ENCODE data around the gene RBL2. TPM values are rescaled to one million over a fixed set of nuclear protein-coding genes. Genes with fewer than 3 reads are reported as not detected.

The RBL2 gene
- total RNA-seq, 4 donors from 2014 or later: 27.7 to 115 (median 64.0) TPM

GRCh38 chr16:53465606-53466280, 31.5 kb downstream of the RBL2 start:
- TF ChIP-seq, protein P1, sequence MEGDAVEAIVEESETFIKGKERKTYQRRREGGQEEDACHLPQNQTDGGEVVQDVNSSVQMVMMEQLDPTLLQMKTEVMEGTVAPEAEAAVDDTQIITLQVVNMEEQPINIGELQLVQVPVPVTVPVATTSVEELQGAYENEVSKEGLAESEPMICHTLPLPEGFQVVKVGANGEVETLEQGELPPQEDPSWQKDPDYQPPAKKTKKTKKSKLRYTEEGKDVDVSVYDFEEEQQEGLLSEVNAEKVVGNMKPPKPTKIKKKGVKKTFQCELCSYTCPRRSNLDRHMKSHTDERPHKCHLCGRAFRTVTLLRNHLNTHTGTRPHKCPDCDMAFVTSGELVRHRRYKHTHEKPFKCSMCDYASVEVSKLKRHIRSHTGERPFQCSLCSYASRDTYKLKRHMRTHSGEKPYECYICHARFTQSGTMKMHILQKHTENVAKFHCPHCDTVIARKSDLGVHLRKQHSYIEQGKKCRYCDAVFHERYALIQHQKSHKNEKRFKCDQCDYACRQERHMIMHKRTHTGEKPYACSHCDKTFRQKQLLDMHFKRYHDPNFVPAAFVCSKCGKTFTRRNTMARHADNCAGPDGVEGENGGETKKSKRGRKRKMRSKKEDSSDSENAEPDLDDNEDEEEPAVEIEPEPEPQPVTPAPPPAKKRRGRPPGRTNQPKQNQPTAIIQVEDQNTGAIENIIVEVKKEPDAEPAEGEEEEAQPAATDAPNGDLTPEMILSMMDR (IDR thresholded peaks at IDR 0.05): no peak
- TF ChIP-seq POLR2AphosphoS5 (IDR thresholded peaks at IDR 0.05) (no peak), POLR2A (IDR thresholded peaks at IDR 0.05) (no peak), EP300 (IDR thresholded peaks at IDR 0.05; ENCODE audit: low read depth) (no peak)
- in situ Hi-C loops (cut with MboI; ENCODE audit: low pct_ligation_motif_present in 1 of 4, low pct_unique_long_range_greater_than_20kb in 1 of 4, low sequenced_read_pairs in 3 of 4) (loop anchor here in 1 of 4 donors (25.0 kb wide), 1 partner anchor 228 kb away; no protein-coding TSS in a partner anchor), intact Hi-C loops (cut with DNase I; ENCODE audit: low total_unique reads) (no loop called here)
- peaks cover 0 to 78% (median 33%) of the 10 kb centered on the region in 4 donors for H3K36me3 ChIP-seq
- 34 to 68% methylated on average over 3 to 6 of the region's 6 CpGs for WGBS, 2 donors (ENCODE audit: low coverage in 1 of 2)
- no peaks in the 10 kb centered on the region for H3K27me3 ChIP-seq
- H3K27ac ChIP-seq: no peak overlapping the region
- H3K4me3 ChIP-seq: no peak overlapping the region
- no peaks in the 10 kb centered on the region for H3K9me3 ChIP-seq
- no peak for DNase-seq
- H3K4me1 ChIP-seq: no peaks in the 10 kb centered on the region

GRCh38 chr16:53476867-53477266, 42.6 kb downstream of the RBL2 start:
- no peak for TF ChIP-seq POLR2A (IDR thresholded peaks at IDR 0.05)
- TF ChIP-seq EP300 (IDR thresholded peaks at IDR 0.05; ENCODE audit: low read depth): no peak
- TF ChIP-seq POLR2AphosphoS5 (IDR thresholded peaks at IDR 0.05): no peak
- TF ChIP-seq, protein P1 (IDR thresholded peaks at IDR 0.05): no peak
- in situ Hi-C loops (cut with MboI; ENCODE audit: low pct_ligation_motif_present in 1 of 4, low pct_unique_long_range_greater_than_20kb in 1 of 4, low sequenced_read_pairs in 3 of 4) (loop anchor here in 1 of 4 donors (25.0 kb wide), 1 partner anchor 190 kb away; no protein-coding TSS in a partner anchor), intact Hi-C loops (cut with DNase I; ENCODE audit: low total_unique reads) (no loop called here)
- Histone ChIP-seq H3K27ac (no peak overlapping the region), H3K27me3 (no peaks in the 10 kb centered on the region), H3K36me3 (peaks cover 0 to 62% (median 25%) of the 10 kb centered on the region in 4 donors), H3K9me3 (no peaks in the 10 kb centered on the region), H3K4me3 (no peak overlapping the region), H3K4me1 (no peaks in the 10 kb centered on the region)
- 78 to 96% methylated on average over 2 of the region's 2 CpGs for WGBS, 2 donors (ENCODE audit: low coverage in 1 of 2)
- no peak for DNase-seq

DNA sequence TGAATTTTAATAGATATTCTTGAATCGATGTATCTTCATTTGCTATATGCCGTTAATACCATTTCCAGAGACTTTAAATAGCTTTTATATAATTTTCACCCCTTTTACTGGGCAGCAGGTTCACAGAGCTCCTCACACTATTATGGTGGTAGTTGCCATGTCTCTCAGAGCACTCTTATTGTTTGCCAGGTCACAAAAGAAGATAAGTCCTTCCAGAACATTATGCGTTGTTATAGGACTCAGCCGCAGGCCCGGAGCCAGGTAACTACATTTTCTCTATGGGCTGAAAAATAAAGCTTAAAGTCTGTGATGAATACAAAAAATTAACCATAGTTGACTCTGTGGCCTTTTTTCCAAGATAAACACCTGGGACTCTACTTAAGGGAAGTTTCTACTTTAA, 44.7 kb downstream of the RBL2 start:
- intact Hi-C loops (cut with DNase I; ENCODE audit: low total_unique reads): no loop called here
- H3K4me3 ChIP-seq: no peak overlapping the region
- H3K27ac ChIP-seq: no peak overlapping the region
- no peaks in the 10 kb centered on the region for H3K4me1 ChIP-seq
- H3K9me3 ChIP-seq: no peaks in the 10 kb centered on the region
- in situ Hi-C loops (cut with MboI; ENCODE audit: low pct_ligation_motif_present in 1 of 4, low pct_unique_long_range_greater_than_20kb in 1 of 4, low sequenced_read_pairs in 3 of 4): loop anchor here in 1 of 4 donors (25.0 kb wide), 1 partner anchor 192 kb away; no protein-coding TSS in a partner anchor
- WGBS, 2 donors (ENCODE audit: low coverage in 1 of 2): 99 to 100% methylated on average over 5 of the region's 5 CpGs
- no peaks in the 10 kb centered on the region for H3K27me3 ChIP-seq
- TF ChIP-seq POLR2A (IDR thresholded peaks at IDR 0.05) (no peak), EP300 (IDR thresholded peaks at IDR 0.05; ENCODE audit: low read depth) (no peak), POLR2AphosphoS5 (IDR thresholded peaks at IDR 0.05) (no peak)
- TF ChIP-seq, protein P1 (IDR thresholded peaks at IDR 0.05): no peak
- DNase-seq: no peak
- peaks cover 0 to 60% (median 24%) of the 10 kb centered on the region in 4 donors for H3K36me3 ChIP-seq

- H3K9me3 ChIP-seq: no peaks in the 10 kb centered on the region
- WGBS, 2 donors (ENCODE audit: low coverage in 1 of 2): 100% methylated on average over 1 of the region's 1 CpG; no CpG with 5 or more reads in 1 of the 2 donors
- no peaks in the 10 kb centered on the region for H3K4me1 ChIP-seq
- TF ChIP-seq EP300 (IDR thresholded peaks at IDR 0.05; ENCODE audit: low read depth) (no peak), POLR2AphosphoS5 (IDR thresholded peaks at IDR 0.05) (no peak), POLR2A (IDR thresholded peaks at IDR 0.05) (no peak)
- TF ChIP-seq, protein P1 (IDR thresholded peaks at IDR 0.05): no peak
- in situ Hi-C loops (cut with MboI; ENCODE audit: low pct_ligation_motif_present in 1 of 4, low pct_unique_long_range_greater_than_20kb in 1 of 4, low sequenced_read_pairs in 3 of 4) (loop anchor here in 1 of 4 donors (25.0 kb wide), 1 partner anchor 193 kb away; no protein-coding TSS in a partner anchor), intact Hi-C loops (cut with DNase I; ENCODE audit: low total_unique reads) (no loop called here)
- H3K36me3 ChIP-seq: peaks cover 0 to 73% (median 29%) of the 10 kb centered on the region in 4 donors
- no peak for DNase-seq
- H3K27ac ChIP-seq: no peak overlapping the region
- no peaks in the 10 kb centered on the region for H3K27me3 ChIP-seq
- no peak overlapping the region for H3K4me3 ChIP-seq
These were observed 46.1 kb downstream of the RBL2 start for GRCh38 chr16:53480394-53480793.
